K562 (cell line): Measurements from ENCODE around the gene CHTF8. TPM values are rescaled to one million over a fixed set of nuclear protein-coding genes. Genes with fewer than 3 reads are reported as not detected.

Source experiments
- ATF7 ChIP-seq: fragments of 450-650 bp; IDR thresholded peaks from 2 replicates; pipeline ENCODE4 v1.7.1; 2014; ENCODE audit warnings: mild to moderate bottlenecking, moderate library complexity
- BCLAF1 ChIP-seq, 2 experiments: fragments of 450-650 bp in 1 of 2; IDR thresholded peaks; 2 replicates each; pipeline ENCODE4 v1.6.1; 2011 to 2017; ENCODE audit warnings: low read depth in 2 of 2, antibody characterized with exemption in 1 of 2, borderline replicate concordance in 1 of 2, low read length in 1 of 2, mild to moderate bottlenecking in 1 of 2, mixed read lengths in 1 of 2; ENCODE audit not compliant: control insufficient read depth in 1 of 2
- HDAC8 ChIP-seq: fragments of 450-650 bp; IDR thresholded peaks from 2 replicates; pipeline ENCODE4 v1.6.1; 2016; ENCODE audit warnings: mild to moderate bottlenecking, missing genetic modification characterization, moderate library complexity, missing compliant biosample characterization
- ILK ChIP-seq: fragments of 450-650 bp; IDR thresholded peaks from 2 replicates; pipeline ENCODE4 v1.6.1; 2016; ENCODE audit warnings: missing genetic modification characterization, low read depth, mild to moderate bottlenecking, missing compliant biosample characterization, moderate library complexity, borderline replicate concordance
- MCM7 ChIP-seq, 2 experiments: fragments of 450-650 bp; IDR thresholded peaks; 2 replicates each; pipeline ENCODE4 v1.6.1; 2016 to 2018
- TCFL5 ChIP-seq: fragments of 250-450 bp; sonication (Bioruptor Pico); conservative IDR thresholded peaks from 2 replicates; pipeline ENCODE4 v1.6.1; 2021; ENCODE audit warnings: mild to moderate bottlenecking, moderate library complexity, matching md5 sums
- TGIF2 ChIP-seq: sonication (generic); formaldehyde crosslinking; IDR thresholded peaks from 2 replicates; pipeline ENCODE4 v1.8.1; 2022; ENCODE audit warnings: mild to moderate bottlenecking, missing genetic modification reagents, moderate library complexity
- XRCC3 ChIP-seq: fragments of 450-650 bp; IDR thresholded peaks from 2 replicates; pipeline ENCODE4 v1.6.1; 2017; ENCODE audit warnings: mild to moderate bottlenecking, moderate library complexity
- ZNF253 ChIP-seq: fragments of 250-450 bp; sonication (Bioruptor Pico); conservative IDR thresholded peaks from 2 replicates; pipeline ENCODE4 v1.6.1; 2021; ENCODE audit warnings: mild to moderate bottlenecking
- polyA plus RNA-seq, 8 experiments: library from polyadenylated mRNA; depleted of rRNA in 4 of 8; stranded (reverse) in 5 of 8; unstranded in 3 of 8; fragments of >200 nt; fragmentation: Nextera tagmentation in 2 of 8; fragmentation: Illumina TruSeq in 1 of 8; extraction: Ambion mirVana in 2 of 8; extraction: Trizol in 1 of 8; gene quantifications; 2 replicates each; pipeline versions ENCODE4 v1.2.1 to v1.2.3, GENCODE V29; 2011 to 2014; ENCODE audit warnings: inconsistent platforms in 1 of 8, missing spikeins in 1 of 8
- total RNA-seq, 7 experiments: library from RNA; depleted of rRNA in 6 of 7; stranded (reverse); fragments of >200 nt in 6 of 7; fragmentation: Illumina TruSeq in 2 of 7; extraction: Trizol in 2 of 7; gene quantifications; 2 replicates each; pipeline versions ENCODE4 v1.2.1 to v1.2.3, GENCODE V29; 2011 to 2021; ENCODE audit warnings: low replicate concordance in 1 of 7
- TF ChIP-seq, protein P1 (sequence below): fragments of 150-350 bp; conservative IDR thresholded peaks from 2 replicates; pipeline ENCODE4 v1.6.1; 2014; ENCODE audit warnings: low read length
- TF ChIP-seq, protein P2 (sequence below): fragments of 450-650 bp; formaldehyde crosslinking; IDR thresholded peaks from 2 replicates; pipeline ENCODE4 v1.4.0; 2022; ENCODE audit warnings: missing genetic modification characterization
- TF ChIP-seq, protein P3 (sequence below): fragments of 250-450 bp; sonication (Bioruptor Pico); IDR thresholded peaks from 2 replicates; pipeline ENCODE4 v1.8.0; 2022; ENCODE audit warnings: inconsistent platforms, mild to moderate bottlenecking, moderate library complexity, borderline replicate concordance
- TF ChIP-seq, protein P4 (sequence below), 3 experiments: IDR thresholded peaks in 2 of 3; conservative IDR thresholded peaks in 1 of 3; 2 replicates each; pipeline ENCODE4 v1.5.1; 2011 to 2012; ENCODE audit warnings: low read length in 3 of 3, mild to moderate bottlenecking in 3 of 3, control low read depth in 2 of 3, improper control_type of control experiment in 1 of 3, inconsistent platforms in 1 of 3, low read depth in 1 of 3, mixed read lengths in 1 of 3, moderate library complexity in 1 of 3; ENCODE audit not compliant: insufficient read depth in 2 of 3
- TF ChIP-seq, protein P5 (sequence below): fragments of 450-650 bp; formaldehyde crosslinking; IDR thresholded peaks from 2 replicates; pipeline ENCODE4 v1.4.0; 2020; ENCODE audit warnings: mild to moderate bottlenecking, moderate library complexity

Gene CHTF8
- total and polyA plus RNA-seq, 9 of the 15 experiments (the other 6 are each of a cell fraction or from before 2014, with no cell fraction given) = 20.2 to 199 (median 108) TPM

- TF ChIP-seq, protein P1, sequence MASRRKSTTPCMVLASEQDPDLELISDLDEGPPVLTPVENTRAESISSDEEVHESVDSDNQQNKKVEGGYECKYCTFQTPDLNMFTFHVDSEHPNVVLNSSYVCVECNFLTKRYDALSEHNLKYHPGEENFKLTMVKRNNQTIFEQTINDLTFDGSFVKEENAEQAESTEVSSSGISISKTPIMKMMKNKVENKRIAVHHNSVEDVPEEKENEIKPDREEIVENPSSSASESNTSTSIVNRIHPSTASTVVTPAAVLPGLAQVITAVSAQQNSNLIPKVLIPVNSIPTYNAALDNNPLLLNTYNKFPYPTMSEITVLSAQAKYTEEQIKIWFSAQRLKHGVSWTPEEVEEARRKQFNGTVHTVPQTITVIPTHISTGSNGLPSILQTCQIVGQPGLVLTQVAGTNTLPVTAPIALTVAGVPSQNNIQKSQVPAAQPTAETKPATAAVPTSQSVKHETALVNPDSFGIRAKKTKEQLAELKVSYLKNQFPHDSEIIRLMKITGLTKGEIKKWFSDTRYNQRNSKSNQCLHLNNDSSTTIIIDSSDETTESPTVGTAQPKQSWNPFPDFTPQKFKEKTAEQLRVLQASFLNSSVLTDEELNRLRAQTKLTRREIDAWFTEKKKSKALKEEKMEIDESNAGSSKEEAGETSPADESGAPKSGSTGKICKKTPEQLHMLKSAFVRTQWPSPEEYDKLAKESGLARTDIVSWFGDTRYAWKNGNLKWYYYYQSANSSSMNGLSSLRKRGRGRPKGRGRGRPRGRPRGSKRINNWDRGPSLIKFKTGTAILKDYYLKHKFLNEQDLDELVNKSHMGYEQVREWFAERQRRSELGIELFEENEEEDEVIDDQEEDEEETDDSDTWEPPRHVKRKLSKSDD = no peak
- TF ChIP-seq, protein P2, sequence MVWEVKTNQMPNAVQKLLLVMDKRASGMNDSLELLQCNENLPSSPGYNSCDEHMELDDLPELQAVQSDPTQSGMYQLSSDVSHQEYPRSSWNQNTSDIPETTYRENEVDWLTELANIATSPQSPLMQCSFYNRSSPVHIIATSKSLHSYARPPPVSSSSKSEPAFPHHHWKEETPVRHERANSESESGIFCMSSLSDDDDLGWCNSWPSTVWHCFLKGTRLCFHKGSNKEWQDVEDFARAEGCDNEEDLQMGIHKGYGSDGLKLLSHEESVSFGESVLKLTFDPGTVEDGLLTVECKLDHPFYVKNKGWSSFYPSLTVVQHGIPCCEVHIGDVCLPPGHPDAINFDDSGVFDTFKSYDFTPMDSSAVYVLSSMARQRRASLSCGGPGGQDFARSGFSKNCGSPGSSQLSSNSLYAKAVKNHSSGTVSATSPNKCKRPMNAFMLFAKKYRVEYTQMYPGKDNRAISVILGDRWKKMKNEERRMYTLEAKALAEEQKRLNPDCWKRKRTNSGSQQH (CRISPR knock-in tag) = no peak
- TF ChIP-seq XRCC3 (no peak), TGIF2 (CRISPR knock-in tag) (no peak), ATF7 (peak; percentile 49; the same call in 1 of the 2 replicates), HDAC8 (no peak), MCM7 (IDR thresholded peaks at IDR 0.05) (no peak), TCFL5 (CRISPR knock-in tag) (no peak), ZNF253 (no peak), ILK (tag) (no peak), BCLAF1 (IDR thresholded peaks at IDR 0.05; ENCODE audit: borderline replicate concordance in 1 of 2, control insufficient read depth in 1 of 2, low read depth in 2 of 2, low read length in 1 of 2) (no peak)
- TF ChIP-seq, protein P3, sequence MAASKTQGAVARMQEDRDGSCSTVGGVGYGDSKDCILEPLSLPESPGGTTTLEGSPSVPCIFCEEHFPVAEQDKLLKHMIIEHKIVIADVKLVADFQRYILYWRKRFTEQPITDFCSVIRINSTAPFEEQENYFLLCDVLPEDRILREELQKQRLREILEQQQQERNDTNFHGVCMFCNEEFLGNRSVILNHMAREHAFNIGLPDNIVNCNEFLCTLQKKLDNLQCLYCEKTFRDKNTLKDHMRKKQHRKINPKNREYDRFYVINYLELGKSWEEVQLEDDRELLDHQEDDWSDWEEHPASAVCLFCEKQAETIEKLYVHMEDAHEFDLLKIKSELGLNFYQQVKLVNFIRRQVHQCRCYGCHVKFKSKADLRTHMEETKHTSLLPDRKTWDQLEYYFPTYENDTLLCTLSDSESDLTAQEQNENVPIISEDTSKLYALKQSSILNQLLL (CRISPR knock-in tag) = no peak
- TF ChIP-seq, protein P4, sequence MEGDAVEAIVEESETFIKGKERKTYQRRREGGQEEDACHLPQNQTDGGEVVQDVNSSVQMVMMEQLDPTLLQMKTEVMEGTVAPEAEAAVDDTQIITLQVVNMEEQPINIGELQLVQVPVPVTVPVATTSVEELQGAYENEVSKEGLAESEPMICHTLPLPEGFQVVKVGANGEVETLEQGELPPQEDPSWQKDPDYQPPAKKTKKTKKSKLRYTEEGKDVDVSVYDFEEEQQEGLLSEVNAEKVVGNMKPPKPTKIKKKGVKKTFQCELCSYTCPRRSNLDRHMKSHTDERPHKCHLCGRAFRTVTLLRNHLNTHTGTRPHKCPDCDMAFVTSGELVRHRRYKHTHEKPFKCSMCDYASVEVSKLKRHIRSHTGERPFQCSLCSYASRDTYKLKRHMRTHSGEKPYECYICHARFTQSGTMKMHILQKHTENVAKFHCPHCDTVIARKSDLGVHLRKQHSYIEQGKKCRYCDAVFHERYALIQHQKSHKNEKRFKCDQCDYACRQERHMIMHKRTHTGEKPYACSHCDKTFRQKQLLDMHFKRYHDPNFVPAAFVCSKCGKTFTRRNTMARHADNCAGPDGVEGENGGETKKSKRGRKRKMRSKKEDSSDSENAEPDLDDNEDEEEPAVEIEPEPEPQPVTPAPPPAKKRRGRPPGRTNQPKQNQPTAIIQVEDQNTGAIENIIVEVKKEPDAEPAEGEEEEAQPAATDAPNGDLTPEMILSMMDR (IDR thresholded peaks at IDR 0.05 in 2 of 3, conservative IDR thresholded peaks at IDR 0.05 in 1 of 3; ENCODE audit: insufficient read depth in 2 of 3, low read depth in 1 of 3, low read length in 3 of 3) = no peak
- TF ChIP-seq, protein P5, sequence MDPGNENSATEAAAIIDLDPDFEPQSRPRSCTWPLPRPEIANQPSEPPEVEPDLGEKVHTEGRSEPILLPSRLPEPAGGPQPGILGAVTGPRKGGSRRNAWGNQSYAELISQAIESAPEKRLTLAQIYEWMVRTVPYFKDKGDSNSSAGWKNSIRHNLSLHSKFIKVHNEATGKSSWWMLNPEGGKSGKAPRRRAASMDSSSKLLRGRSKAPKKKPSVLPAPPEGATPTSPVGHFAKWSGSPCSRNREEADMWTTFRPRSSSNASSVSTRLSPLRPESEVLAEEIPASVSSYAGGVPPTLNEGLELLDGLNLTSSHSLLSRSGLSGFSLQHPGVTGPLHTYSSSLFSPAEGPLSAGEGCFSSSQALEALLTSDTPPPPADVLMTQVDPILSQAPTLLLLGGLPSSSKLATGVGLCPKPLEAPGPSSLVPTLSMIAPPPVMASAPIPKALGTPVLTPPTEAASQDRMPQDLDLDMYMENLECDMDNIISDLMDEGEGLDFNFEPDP (CRISPR knock-in tag) = no peak
Observed at GRCh38 chr16:69089091-69089910, 43.1 kb downstream of the CHTF8 start (continued).
